A549 (cell line): ENCODE measurements around the gene LRRC7.

Source experiments
- PHF8 ChIP-seq: fragments of 200-600 bp; sonication (generic); IDR thresholded peaks from 2 replicates; pipeline ENCODE4 v1.6.1; 2016; ENCODE audit warnings: low read depth, mild to moderate bottlenecking, antibody characterized with exemption, moderate library complexity, borderline replicate concordance
- RAD21 ChIP-seq, 2 experiments: fragments of >200 bp in 1 of 2; sonication (Bioruptor Twin) in 1 of 2; formaldehyde crosslinking in 1 of 2; IDR thresholded peaks in 1 of 2; conservative IDR thresholded peaks in 1 of 2; 2 replicates in 1 of 2; 3 replicates in 1 of 2; pipeline ENCODE4 v1.6.1; 2012 to 2018; ENCODE audit warnings: inconsistent platforms in 1 of 2
- RARB ChIP-seq: fragments of 250-450 bp; sonication (Bioruptor Pico); IDR thresholded peaks from 2 replicates; pipeline ENCODE4 v1.8.0; 2021; ENCODE audit warnings: mild to moderate bottlenecking, moderate library complexity
- TF ChIP-seq, protein P1 (sequence below): fragments of 200-600 bp; sonication (generic); IDR thresholded peaks from 2 replicates; pipeline ENCODE4 v1.6.1; 2016; ENCODE audit warnings: antibody characterized with exemption, mild to moderate bottlenecking, moderate library complexity
- TF ChIP-seq, protein P2 (sequence below): fragments of >200 bp; sonication (Bioruptor Twin); formaldehyde crosslinking; IDR thresholded peaks from 3 replicates; pipeline ENCODE4 v1.5.1; 2016
- TF ChIP-seq, protein P3 (sequence below): fragments of 150-350 bp; IDR thresholded peaks from 2 replicates; pipeline ENCODE4 v1.6.1; 2014; ENCODE audit warnings: low read depth, mild to moderate bottlenecking, low read length

DNA sequence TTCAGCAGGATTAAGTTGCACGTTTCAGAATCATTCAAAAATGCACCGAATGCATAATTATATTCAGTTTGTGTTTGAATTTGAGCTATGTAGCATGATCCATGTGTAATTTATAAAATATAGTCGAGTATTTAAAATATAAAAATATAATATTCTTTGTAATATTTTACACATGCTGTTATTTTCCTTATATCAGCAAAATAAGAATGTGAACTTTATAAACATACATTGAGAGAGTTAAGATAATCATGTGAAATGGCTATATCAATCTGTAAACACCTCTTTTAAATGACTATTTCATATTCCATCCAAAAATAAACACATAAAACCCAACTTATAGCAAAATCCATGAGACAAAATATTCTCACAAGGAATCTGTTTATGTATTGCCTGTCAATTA lies 303.7 kb downstream of the LRRC7 start:
- TF ChIP-seq, protein P1, sequence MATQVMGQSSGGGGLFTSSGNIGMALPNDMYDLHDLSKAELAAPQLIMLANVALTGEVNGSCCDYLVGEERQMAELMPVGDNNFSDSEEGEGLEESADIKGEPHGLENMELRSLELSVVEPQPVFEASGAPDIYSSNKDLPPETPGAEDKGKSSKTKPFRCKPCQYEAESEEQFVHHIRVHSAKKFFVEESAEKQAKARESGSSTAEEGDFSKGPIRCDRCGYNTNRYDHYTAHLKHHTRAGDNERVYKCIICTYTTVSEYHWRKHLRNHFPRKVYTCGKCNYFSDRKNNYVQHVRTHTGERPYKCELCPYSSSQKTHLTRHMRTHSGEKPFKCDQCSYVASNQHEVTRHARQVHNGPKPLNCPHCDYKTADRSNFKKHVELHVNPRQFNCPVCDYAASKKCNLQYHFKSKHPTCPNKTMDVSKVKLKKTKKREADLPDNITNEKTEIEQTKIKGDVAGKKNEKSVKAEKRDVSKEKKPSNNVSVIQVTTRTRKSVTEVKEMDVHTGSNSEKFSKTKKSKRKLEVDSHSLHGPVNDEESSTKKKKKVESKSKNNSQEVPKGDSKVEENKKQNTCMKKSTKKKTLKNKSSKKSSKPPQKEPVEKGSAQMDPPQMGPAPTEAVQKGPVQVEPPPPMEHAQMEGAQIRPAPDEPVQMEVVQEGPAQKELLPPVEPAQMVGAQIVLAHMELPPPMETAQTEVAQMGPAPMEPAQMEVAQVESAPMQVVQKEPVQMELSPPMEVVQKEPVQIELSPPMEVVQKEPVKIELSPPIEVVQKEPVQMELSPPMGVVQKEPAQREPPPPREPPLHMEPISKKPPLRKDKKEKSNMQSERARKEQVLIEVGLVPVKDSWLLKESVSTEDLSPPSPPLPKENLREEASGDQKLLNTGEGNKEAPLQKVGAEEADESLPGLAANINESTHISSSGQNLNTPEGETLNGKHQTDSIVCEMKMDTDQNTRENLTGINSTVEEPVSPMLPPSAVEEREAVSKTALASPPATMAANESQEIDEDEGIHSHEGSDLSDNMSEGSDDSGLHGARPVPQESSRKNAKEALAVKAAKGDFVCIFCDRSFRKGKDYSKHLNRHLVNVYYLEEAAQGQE, result no peak
- TF ChIP-seq, protein P2, sequence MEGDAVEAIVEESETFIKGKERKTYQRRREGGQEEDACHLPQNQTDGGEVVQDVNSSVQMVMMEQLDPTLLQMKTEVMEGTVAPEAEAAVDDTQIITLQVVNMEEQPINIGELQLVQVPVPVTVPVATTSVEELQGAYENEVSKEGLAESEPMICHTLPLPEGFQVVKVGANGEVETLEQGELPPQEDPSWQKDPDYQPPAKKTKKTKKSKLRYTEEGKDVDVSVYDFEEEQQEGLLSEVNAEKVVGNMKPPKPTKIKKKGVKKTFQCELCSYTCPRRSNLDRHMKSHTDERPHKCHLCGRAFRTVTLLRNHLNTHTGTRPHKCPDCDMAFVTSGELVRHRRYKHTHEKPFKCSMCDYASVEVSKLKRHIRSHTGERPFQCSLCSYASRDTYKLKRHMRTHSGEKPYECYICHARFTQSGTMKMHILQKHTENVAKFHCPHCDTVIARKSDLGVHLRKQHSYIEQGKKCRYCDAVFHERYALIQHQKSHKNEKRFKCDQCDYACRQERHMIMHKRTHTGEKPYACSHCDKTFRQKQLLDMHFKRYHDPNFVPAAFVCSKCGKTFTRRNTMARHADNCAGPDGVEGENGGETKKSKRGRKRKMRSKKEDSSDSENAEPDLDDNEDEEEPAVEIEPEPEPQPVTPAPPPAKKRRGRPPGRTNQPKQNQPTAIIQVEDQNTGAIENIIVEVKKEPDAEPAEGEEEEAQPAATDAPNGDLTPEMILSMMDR, result no peak
- no peak for TF ChIP-seq RARB (CRISPR knock-in tag)
- no peak for TF ChIP-seq RAD21 (conservative IDR thresholded peaks at IDR 0.05 in 1 of 2, IDR thresholded peaks at IDR 0.05 in 1 of 2)
- TF ChIP-seq, protein P3, sequence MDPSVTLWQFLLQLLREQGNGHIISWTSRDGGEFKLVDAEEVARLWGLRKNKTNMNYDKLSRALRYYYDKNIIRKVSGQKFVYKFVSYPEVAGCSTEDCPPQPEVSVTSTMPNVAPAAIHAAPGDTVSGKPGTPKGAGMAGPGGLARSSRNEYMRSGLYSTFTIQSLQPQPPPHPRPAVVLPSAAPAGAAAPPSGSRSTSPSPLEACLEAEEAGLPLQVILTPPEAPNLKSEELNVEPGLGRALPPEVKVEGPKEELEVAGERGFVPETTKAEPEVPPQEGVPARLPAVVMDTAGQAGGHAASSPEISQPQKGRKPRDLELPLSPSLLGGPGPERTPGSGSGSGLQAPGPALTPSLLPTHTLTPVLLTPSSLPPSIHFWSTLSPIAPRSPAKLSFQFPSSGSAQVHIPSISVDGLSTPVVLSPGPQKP, result no peak
- no peak for TF ChIP-seq PHF8
